ENCODE data around the gene GPSM1. TPM values are rescaled to one million over a fixed set of nuclear protein-coding genes. Genes with fewer than 3 reads are reported as not detected.

Gene GPSM1
- total RNA-seq, 2 donors from 2014 or later = 2.0 to 3.1 TPM

DNA sequence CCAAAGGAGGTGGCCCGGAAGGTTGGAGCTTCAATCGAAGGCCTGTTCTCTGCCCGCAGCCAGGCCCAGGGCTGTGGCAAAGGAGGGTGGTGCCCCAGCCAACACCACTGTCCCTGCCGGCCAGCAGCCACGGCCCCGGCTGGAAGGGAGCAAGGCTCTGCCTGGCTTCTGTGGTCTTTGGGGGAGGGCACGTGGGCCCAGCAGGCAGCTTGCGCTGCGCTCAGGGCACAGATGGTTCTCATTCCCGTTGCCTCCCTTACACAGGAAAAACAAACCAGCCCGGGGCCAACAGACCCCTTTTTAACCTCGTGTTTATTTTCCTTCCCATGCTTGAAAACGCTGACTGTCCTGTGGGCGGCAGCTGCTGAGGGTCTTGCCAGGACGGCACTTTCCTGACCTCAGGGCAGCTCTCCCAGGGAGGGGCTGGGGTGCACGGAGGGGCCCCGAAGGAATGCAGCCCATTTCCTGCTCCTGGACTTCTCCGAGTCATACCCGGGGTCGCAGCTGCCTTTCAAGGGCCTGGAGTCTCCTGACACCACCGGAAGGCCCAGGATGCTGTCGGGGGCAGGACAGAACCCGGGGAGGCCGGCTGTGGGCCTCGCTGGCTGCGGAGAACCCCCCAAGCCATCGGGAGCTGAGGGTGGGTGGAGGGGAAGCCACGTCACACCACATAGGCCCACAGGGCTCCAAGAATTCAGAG lies 1.1 kb upstream of the GPSM1 start:
- intact Hi-C loops (cut with DNase I, micrococcal nuclease) = no loop called here
- DNase-seq (no peak), ATAC-seq (no peak)

DNA sequence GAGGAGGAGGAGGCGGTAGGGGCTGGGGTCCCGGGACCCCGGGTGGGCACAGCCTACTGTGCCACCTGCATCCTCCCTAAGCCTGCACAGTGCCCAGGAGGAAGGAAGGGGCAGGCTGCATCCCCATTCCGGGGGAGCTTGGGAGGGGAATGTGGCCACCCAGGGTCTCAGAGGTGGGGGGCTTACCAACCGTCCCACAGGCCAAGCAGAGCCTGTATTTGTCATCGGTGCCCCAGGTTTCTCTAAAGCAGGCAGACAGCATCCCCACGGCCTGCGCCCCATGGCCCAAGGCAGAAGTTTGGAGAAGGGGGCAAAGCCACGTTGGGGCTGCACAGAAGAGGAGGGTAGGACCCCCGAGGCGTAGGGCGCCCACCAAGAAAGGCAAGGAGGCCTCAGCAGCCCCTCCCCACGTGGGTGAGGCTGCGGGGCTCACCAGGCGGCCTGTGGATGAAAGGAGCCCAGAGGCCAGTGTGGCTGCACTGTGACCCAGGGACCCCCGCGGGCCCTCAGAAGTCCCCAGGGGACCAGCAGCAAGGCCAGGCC lies 507 bp upstream of the GPSM1 start:
- no peak for DNase-seq
- no peak for ATAC-seq
- intact Hi-C loops (cut with DNase I, micrococcal nuclease) = no loop called here

- intact Hi-C loops (cut with DNase I, micrococcal nuclease) = no loop called here
- no peak for ATAC-seq
- DNase-seq = no peak
Observed at GRCh38 chr9:136328011-136328621, 777 bp downstream of the GPSM1 start.

DNA sequence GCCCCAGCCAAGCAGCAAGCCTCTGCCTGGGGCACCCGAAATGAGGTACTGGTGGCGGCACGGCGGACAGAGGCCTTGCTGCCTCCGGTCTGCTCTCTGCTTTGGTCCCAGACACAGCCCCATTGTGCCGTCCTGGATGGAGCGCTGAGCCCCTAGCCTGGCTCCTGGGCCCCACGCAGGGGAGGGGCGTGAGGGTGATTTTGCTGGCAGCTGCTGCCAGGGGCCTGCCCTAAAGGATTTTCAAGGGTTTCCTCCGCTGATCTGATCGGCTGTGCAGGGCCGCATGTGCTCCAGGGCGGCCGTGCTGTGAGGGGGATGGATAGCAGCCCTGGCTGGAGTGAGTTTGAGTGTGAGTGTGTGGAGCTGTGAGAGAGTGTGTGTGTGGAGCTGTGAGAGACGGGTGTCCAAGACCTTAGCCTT lies 1.3 kb downstream of the GPSM1 start:
- intact Hi-C loops (cut with DNase I, micrococcal nuclease) = no loop called here
- DNase-seq (no peak), ATAC-seq (no peak)

DNA sequence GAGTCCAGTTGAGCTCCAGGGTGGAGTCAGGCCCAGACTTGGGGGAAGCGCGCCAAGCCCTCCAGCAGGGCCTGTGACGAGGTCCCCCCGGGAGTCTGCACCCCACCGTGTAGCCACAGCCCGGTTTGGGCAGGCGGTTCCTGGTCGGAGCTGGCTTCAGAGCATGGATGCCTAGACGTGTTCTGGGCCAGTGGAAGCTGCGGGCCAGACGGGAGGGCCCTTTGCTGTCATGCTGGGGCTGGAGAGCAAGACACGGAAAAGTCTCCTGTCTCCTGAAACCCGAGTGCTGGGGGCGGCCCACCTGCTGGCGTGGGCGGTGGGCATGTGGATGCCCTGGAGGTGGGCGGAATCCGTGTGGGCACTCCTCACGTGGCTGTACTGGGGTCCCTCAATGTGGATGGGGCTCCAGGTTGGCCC lies 1.9 kb downstream of the GPSM1 start:
- intact Hi-C loops (cut with DNase I, micrococcal nuclease) = no loop called here
- DNase-seq (no peak), ATAC-seq (no peak)

DNA sequence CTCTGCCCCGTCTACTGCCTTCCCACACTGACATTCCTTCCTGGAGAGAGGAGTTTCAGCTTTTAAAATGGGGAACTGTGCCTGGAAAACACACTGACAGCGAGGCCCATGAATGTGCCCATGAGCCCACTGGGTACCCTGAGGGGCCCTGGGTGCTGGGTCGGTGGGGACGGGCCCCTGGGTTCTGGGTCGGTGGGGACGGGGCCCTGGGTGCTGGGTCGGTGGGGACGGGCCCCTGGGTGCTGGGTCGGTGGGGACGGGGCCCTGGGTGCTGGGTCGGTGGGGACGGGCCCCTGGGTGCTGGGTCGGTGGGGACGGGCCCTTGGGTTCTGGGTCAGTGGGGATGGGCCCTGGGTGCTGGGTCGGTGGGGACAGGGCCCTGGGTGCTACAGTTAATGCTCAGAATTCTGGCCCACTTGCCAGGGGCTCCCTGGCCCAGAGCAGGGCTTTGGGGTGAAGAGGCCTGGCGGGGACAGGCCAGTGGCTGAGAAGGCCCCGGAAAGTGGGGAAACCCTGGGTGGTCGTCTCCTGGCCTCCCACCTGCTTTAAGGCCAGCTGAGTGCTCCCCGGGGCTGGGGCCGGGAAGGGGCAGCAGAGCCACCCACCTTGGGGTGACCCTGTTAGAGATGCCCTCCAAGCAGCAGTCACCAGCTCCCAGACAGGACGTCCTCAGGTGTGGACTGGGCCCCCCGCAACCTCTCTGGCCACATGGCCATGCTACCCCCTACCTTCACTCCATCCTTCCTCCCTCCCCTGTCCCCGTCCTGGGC lies 2.5 kb downstream of the GPSM1 start:
- no peak for DNase-seq
- ATAC-seq = no peak
- intact Hi-C loops (cut with DNase I, micrococcal nuclease) = no loop called here

DNA sequence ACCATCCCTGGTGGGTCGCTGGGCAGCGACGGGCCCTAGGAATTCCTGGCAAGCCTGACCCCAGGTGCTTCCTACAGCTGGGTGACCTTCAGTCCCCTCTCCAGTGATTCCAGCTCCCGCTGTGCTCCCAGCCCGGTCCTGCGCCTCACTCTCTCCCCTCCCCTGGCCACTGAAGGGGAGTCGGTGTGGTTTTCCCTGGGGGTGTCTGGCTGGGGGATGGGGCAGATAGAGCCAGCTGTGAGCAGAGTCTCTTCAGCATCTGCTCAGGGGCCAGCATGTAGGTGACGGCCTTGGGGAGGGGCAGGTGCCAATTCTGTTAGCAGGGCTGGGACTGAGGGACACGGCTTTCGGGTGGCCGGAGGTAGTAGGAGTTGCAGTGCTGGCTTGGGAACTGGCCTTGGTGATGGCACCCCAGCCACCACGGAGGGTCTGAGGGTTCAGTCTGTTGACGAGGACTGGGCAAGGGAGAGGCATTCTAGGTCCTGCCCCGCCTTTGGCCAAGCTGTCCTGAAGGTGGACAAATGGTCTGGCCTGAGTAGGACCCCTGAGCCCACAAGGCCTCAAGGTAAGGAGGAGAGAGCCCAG lies 3.2 kb downstream of the GPSM1 start:
- intact Hi-C loops (cut with DNase I, micrococcal nuclease) = no loop called here
- no peak for ATAC-seq
- DNase-seq = no peak

DNA sequence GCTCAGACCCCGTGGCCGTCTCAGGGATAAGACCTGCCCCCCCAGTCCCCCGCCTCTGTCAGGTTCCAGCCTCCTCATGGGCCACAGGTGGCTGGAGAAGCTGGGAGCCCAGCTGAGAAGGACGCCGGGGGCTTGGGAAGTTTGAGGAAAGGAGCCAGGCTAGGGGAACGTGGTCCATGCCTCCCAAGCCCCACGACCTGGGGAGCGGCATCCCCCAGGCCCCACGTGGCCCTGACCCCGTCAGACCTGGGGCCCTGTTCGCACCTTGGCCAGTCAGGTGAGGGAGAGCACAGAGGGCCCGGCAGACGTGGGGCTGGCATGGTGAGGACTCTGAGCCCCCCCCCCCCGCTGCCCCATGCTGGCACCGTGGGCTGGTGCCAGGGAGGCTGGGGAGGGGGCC lies 3.7 kb downstream of the GPSM1 start:
- DNase-seq (no peak), ATAC-seq (no peak)
- intact Hi-C loops (cut with DNase I, micrococcal nuclease) = no loop called here

DNA sequence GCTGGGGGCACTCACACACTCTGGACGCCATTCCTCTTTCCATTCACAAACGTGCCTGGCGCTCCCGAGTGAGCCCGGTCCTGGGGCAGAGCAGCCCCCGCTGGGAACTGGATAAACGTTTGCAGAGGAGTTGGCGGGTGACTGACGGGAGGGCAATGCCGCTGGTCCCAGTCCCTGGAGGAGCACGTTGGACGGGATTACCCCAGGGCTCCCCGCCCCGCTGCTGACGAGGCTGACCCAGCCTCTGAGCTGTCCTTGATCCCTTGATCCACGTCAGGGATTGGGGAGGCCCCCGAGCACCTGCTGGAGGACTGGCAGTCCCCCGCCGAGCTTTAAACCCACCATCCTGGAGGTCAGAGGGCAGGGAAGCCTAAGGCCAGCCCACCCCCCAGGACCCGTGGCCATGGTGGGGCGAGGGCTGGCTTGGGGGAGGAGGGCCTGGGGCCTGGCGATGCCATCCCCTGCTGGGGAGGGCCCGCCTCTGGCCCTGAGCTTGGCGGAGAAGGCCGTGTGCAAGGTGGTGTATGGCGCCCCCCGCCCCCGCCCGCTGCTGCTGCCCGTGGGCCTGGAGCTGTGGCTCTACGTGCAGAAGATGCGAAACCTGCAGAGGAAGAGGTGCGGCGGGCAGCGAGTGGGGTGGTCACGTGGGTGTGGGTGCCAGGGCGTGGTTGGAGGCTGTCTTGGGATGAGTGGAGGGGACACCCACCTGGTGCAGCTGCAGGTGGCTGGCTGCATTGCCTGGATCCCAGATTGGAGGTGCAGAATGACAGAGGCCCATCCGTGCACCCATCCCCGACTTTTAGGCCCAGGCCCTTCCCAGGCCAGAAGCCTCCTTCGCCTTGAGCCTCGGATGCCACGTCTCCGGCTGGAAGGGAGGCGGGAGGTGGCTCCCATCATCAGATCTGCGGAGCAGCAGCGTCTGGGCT lies 4.5 kb downstream of the GPSM1 start:
- ATAC-seq (no peak), DNase-seq (no peak)
- intact Hi-C loops (cut with DNase I, micrococcal nuclease) = no loop called here

DNA sequence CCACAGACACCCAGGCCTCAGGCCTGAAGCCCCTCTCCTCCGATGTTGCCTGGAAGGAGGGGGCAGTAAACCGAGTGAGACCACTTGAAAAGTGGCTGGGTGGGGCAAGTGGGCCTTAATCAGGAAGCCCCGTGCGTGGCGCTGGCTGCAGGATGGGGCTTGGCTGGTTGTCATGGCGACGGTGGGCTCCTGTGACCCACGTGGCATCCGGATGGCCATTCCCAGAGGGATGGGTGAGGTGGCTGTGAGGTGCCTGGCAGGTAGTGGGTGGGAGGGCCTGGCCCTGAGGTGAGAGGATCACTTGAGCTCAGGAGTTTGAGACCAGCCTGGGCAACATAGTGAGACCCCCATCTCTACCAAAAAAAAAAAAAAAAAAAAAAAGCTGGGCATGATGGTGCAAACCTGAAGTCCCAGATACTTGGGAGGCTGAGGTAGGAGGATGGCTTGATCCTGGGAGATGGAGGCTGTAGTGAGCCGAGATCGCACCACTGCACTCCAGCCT lies 5.2 kb downstream of the GPSM1 start:
- DNase-seq = no peak
- ATAC-seq = no peak
- intact Hi-C loops (cut with DNase I, micrococcal nuclease) = no loop called here

- DNase-seq = no peak
- intact Hi-C loops (cut with DNase I, micrococcal nuclease) = no loop called here
- ATAC-seq = no peak
Observed at GRCh38 chr9:136333045-136333444, 5.7 kb downstream of the GPSM1 start.

DNA sequence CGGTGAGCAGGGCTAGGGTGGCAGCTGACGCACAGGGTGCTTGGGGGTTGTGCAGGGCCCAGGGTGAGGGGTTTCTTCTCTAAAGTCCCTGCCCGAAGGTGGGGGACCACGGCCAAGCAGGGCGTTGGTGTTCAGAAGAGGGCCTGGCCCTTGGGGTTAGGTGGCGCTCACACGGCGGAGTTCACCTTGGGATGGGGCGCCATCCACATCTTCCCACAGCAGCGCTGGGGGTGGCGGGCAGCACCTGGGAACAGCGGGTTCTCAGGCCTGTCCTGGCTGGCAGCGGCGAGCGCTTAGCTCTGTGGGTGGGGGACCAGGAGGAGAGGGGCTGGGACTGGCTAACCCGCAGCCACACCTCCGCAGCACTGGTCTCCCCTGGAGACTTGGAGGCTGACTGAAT lies 6.1 kb downstream of the GPSM1 start:
- intact Hi-C loops (cut with DNase I, micrococcal nuclease) = no loop called here
- DNase-seq (no peak), ATAC-seq (no peak)

DNA sequence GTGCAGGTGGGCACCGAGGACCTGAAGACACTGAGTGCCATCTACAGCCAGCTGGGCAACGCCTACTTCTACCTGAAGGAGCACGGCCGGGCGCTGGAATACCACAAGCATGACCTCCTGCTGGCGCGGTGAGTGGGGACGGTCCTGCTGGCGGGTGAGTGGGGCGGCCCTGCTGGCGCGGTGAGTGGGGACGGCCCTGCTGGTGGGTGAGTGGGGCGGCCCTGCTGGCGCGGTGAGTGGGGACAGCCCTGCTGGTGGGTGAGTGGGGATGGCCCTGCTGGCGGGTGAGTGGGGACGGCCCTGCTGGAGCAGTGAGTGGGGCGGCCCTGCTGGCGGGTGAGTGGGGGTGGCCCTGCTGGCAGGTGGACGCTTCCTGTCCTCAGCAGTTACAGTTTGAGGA lies 7.2 kb downstream of the GPSM1 start:
- ATAC-seq = no peak
- no peak for DNase-seq
- intact Hi-C loops (cut with DNase I, micrococcal nuclease) = no loop called here

DNA sequence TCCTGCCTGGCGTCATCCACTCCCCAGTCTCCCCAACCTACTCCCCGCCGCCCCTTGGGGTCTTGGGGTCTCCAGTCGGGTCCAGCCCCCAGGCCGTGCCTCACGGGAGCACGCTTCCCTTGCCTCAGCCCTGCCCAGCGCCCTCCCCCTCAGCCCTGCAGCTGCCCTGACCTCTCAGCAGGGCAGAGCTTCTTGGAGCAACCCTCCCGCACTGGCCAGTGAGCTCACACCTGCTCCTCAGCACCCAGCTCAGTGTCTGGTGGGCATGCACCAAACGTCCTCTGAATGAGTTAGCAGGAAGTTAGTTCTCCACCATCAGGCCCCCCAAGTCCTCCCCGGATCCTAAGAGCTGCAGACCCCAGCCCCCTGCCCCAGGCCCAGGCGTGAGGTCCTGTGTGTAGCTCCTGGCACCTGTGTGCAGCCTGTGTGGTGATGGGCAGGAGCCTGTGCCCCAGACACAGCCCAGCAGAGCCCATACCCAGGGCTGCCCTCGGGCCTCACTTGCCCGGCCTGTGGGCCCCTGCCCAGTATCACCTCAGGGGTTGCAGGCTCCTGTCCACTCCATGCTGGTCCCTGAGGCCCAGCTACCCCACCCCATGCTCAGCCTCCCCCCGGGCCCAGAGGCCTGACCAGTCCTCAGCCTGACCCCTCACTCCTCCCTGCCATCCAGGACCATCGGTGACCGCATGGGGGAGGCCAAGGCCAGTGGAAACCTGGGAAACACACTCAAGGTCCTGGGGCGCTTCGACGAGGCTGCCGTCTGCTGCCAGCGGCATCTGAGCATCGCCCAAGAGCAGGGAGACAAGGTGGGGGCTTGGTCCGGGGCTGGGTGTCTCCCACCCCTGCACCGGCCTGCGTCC lies 8.2 kb downstream of the GPSM1 start:
- no peak for DNase-seq
- no peak for ATAC-seq
- intact Hi-C loops (cut with DNase I, micrococcal nuclease) = no loop called here

DNA sequence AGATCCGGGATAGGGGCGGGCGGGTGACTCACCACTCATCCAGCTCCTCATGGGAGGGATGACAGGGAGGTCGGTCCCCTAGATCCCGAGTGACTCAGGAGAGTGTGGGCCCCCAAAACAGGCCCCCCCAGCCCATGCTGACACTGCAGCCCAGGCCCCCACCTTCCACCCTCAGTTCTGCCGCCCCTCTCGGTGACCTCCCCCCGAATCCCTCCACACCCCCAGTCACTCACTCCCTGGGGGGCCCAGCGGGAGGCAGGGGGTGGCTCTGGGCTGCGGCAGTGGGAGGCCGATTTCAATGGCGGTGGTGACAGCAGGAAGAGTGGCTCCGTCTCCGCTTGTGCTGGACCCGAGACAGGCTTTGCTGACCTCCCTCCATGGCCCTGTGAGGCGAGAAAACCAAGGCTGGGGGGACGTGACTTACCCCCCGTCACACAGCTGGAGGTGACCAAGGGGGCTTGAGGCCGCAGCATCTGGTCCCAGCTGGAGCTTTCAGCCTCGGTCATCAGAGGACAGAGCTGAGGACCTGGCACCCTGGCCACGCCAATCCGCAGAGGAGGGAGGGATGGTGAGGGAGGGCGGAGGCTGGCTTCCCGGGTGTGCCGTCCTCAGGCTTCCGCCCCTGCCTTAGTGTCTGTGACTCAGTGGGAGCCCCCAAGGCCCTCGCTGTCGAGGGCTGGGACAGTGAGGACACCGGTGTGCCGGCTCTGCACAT lies 9.0 kb downstream of the GPSM1 start:
- ATAC-seq = no peak
- intact Hi-C loops (cut with DNase I, micrococcal nuclease) = no loop called here
- DNase-seq = no peak

DNA sequence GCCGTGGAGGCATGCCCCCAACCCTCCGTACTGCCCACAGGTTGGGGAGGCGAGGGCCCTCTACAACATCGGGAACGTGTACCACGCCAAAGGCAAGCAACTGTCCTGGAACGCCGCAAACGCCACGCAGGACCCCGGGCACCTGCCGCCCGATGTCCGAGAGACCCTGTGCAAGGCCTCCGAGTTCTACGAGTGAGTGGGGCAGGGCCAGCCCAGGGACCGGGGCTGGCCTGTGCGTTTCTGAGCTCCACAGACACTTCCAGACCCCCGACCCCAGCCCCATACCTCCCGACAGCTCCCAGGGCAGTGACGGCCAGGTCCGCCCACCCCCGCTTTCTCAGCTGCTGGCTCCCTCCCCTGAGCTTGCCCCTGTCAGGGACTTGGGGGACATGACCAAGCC lies 9.5 kb downstream of the GPSM1 start:
- DNase-seq (no peak), ATAC-seq (no peak)
- intact Hi-C loops (cut with DNase I, micrococcal nuclease) = no loop called here
